ENCODE data around the gene GRIK1.

Gene GRIK1

DNA sequence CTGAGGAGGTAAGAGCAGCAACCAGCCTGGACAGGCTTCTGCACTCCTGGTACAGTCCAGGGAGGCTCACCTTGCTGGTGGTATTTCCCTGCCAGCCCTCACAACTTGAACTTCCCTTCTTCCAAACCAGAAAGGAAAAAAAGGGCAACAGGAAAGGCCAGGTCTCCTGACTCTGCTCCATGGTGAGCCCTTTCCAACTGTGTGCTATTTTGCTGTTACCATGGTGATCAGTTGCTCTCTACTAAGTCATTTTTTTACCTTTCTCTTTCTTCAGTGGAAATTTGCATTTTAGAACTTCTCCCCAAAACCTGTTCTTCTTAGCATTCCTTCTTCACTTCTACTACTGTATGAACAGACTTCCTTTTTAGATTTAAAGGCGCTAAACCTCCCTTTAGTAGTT lies 164.3 kb downstream of the GRIK1 start:
- no peak for DNase-seq (ENCODE audit: low spot score in 2 of 2)
- Histone ChIP-seq H3K27me3 (ENCODE audit: low read depth) (no peaks in the 10 kb centered on the region), H3K9me3 (peaks cover 3% of the 10 kb centered on the region; the same call in 1 of the 2 replicates), H3K4me1 (no peaks in the 10 kb centered on the region), H3K36me3 (replicated peaks) (no peaks in the 10 kb centered on the region), H3K4me3 (no peak overlapping the region)
- in situ Hi-C loops (cut with MboI; ENCODE audit: low sequenced_read_pairs) = no loop called here

DNA sequence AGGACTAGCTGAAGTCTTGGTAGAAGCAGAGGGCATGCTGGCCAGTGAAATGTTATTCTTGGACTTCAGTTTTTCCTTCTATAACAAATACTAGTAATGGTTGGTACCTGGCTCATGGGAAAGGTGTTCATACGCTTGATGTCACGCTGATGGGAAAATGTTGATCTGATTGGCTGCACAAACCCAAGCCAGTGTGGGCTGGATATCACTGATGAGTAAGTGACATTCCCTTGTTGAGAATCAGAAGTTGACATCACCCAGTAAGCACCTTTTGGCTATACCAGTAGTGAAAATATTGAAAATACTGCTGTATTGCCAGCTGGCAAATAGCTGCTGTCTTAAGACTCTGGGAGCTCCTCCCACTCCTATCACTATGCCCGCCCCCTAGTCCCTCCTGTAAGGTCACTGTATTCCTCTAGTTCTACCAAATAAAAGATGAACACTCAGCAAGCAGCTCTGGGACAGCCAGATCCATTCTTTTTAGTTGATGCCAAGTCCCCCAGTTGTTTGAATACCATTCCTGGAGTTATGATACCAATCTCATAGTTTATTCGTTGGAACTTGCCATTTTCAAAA lies 168.2 kb downstream of the GRIK1 start:
- Histone ChIP-seq H3K4me3 (no peak overlapping the region), H3K36me3 (replicated peaks) (no peaks in the 10 kb centered on the region), H3K27me3 (ENCODE audit: low read depth) (no peaks in the 10 kb centered on the region), H3K4me1 (no peaks in the 10 kb centered on the region), H3K9me3 (peaks cover 6% of the 10 kb centered on the region; the same call in 1 of the 2 replicates)
- in situ Hi-C loops (cut with MboI; ENCODE audit: low sequenced_read_pairs) = no loop called here
- DNase-seq (ENCODE audit: low spot score in 2 of 2) = no peak

GRCh38 chr21:29763674-29764073 lies 176.1 kb downstream of the GRIK1 start:
- H3K4me1 ChIP-seq = no peaks in the 10 kb centered on the region
- H3K27me3 ChIP-seq (ENCODE audit: low read depth) = no peaks in the 10 kb centered on the region
- H3K9me3 ChIP-seq = no peaks in the 10 kb centered on the region; the same call in 1 of the 2 replicates
- in situ Hi-C loops (cut with MboI; ENCODE audit: low sequenced_read_pairs) = no loop called here
- DNase-seq (ENCODE audit: low spot score in 2 of 2) = no peak
- H3K4me3 ChIP-seq = no peak overlapping the region
- H3K36me3 ChIP-seq (replicated peaks) = no peaks in the 10 kb centered on the region

- in situ Hi-C loops (cut with MboI; ENCODE audit: low sequenced_read_pairs) = no loop called here
- Histone ChIP-seq H3K36me3 (replicated peaks) (no peaks in the 10 kb centered on the region), H3K4me1 (no peaks in the 10 kb centered on the region), H3K4me3 (no peak overlapping the region), H3K9me3 (no peaks in the 10 kb centered on the region; the same call in 1 of the 2 replicates), H3K27me3 (ENCODE audit: low read depth) (no peaks in the 10 kb centered on the region)
- DNase-seq (ENCODE audit: low spot score in 2 of 2) = no peak
These were observed 177.2 kb downstream of the GRIK1 start for GRCh38 chr21:29762570-29763082.

DNA sequence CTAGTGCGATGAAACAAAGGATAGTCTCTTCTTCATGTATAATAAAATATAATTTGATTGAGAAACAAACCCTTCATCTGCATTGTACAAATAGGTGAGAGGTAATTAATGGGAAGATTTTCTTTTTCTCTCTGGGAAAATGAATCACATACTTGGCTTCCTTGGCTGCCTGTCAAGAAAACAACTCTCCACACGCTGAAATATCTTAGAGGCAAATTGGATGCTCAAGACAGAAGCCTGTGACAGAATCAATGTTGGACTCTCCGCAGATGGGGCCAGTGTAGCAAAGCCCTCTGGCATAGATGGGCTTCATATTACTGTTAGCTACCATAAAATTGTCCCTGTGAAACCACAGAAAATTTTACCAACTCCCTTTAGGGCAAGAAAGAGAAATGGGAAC lies 186.6 kb downstream of the GRIK1 start:
- H3K36me3 ChIP-seq (replicated peaks) = no peaks in the 10 kb centered on the region
- H3K27me3 ChIP-seq (ENCODE audit: low read depth) = no peaks in the 10 kb centered on the region
- H3K9me3 ChIP-seq = no peaks in the 10 kb centered on the region
- DNase-seq (ENCODE audit: low spot score in 2 of 2) = no peak
- no peaks in the 10 kb centered on the region for H3K4me1 ChIP-seq
- H3K4me3 ChIP-seq = no peak overlapping the region
- in situ Hi-C loops (cut with MboI; ENCODE audit: low sequenced_read_pairs) = no loop called here

DNA sequence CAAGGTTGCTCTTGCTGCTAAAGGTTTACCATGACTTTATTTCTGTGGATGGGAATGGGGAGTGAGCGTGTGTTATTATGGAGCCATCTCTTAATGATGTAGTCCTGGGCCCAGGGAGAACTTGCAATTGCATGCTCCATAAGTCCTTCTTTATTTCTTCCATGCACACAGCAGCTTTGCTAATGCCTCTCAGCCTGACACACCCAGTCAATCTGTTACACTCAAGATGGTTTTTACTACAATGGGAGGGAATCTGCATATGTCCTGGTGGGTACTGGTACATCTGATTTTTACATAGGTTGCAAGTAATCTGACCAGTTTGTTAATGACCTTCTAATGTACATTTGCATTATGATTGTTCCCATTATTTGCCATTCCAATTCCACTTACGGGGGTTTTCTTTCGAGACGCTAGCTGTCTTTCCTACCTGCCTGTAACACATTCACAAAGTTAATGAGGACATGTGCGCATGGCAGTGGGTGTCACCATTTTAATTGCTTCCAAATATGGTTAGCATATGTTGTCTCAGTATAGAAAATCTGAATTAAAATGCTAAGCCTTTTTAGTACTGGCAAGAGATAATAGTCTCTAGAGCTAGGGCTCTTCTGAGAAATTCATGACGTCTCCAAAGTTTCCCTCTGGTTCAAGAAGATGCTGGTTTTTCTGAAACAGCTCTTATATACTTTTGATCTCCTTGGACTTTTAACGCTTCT lies 188.2 kb downstream of the GRIK1 start:
- H3K27me3 ChIP-seq (ENCODE audit: low read depth) = no peaks in the 10 kb centered on the region
- no peak for DNase-seq (ENCODE audit: low spot score in 2 of 2)
- H3K4me1 ChIP-seq = no peaks in the 10 kb centered on the region
- in situ Hi-C loops (cut with MboI; ENCODE audit: low sequenced_read_pairs) = no loop called here
- H3K9me3 ChIP-seq = no peaks in the 10 kb centered on the region
- no peaks in the 10 kb centered on the region for H3K36me3 ChIP-seq (replicated peaks)
- H3K4me3 ChIP-seq = no peak overlapping the region

DNA sequence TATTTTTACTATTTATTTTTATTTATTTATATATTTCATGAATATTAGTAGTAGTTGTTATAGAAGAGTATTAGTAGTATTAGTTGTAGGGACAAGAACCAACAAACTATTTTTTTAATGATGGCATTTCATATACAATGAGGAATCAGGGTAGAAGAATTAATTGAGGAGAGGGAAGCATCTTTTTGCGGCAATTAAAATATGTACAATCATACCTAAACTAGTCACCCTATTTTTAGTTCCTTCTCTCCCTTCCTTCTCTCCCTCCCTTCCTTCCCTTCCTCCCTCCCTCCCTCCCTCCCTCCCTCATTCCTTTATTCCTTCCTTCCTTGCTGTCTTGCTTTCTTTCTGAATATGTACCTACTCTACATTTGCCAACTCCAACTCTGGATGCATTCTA lies 189.8 kb downstream of the GRIK1 start:
- in situ Hi-C loops (cut with MboI; ENCODE audit: low sequenced_read_pairs) = no loop called here
- DNase-seq (ENCODE audit: low spot score in 2 of 2) = no peak
- H3K4me3 ChIP-seq = no peak overlapping the region

DNA sequence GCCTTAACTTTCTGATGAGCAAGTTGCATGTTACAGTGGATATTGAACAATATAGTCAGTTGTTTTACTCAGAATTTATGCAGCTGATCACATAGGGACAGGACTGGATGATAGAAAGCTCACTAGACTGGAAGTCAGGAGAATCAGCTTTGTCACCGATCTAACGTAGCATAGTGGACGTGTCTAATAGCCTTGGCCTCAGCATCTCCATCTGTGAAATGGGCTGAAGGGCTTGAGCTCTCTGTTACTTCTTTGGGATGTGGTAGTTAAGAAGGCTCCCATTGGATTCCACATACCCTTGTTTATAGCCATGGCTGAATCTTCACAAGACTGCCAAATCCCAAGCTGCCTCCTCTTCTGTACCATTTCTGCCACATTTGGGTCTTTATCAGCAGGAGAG lies 190.6 kb downstream of the GRIK1 start:
- H3K36me3 ChIP-seq (replicated peaks) = no peaks in the 10 kb centered on the region
- H3K27me3 ChIP-seq (ENCODE audit: low read depth) = no peaks in the 10 kb centered on the region
- in situ Hi-C loops (cut with MboI; ENCODE audit: low sequenced_read_pairs) = no loop called here
- peaks cover 2% of the 10 kb centered on the region; the same call in 1 of the 2 replicates for H3K9me3 ChIP-seq
- H3K4me1 ChIP-seq = no peaks in the 10 kb centered on the region
- no peak overlapping the region for H3K4me3 ChIP-seq
- DNase-seq (ENCODE audit: low spot score in 2 of 2) = no peak

More for the DNA sequence above, 189.8 kb downstream of the GRIK1 start:
- H3K27me3 ChIP-seq (ENCODE audit: low read depth) = no peaks in the 10 kb centered on the region
- H3K4me1 ChIP-seq = no peaks in the 10 kb centered on the region
- peaks cover 2% of the 10 kb centered on the region; the same call in 1 of the 2 replicates for H3K9me3 ChIP-seq
- no peaks in the 10 kb centered on the region for H3K36me3 ChIP-seq (replicated peaks)

DNA sequence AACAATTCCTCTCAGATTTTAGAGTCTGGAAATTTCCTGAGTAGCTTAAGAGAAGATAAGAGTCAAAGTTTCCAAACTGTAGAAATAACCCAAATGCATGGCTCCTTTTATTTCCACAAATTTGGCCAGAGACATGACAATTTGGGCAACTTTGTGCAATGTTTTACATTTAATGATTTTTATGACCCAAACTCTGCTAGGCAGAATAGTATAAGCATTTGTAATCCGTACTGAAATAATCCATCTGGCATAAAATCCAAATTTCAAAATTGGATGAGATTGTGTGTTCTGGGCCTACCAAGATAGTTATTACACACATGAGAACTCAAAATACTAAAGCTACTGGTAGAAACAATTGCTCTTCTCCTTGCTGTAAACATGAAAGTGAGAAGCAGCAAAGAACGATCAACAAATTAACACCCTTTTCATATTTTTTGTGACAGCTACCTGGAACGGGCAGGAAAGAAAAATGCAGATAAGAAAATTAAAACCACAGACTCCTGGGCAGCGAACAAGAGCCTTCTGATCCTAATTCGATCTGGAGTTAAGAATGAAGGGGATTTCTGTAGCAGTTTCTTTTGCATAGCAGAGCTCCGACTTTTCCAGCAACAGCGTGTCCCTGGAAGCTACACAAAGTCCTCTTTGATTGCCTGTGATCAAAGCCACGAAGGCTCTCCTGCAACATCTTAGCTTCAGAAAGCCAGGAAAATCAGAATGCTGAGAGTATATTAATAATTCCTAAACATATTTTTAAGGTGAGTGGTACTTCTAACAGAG lies 191.2 kb downstream of the GRIK1 start:
- Histone ChIP-seq H3K4me3 (no peak overlapping the region), H3K4me1 (no peaks in the 10 kb centered on the region), H3K36me3 (replicated peaks) (no peaks in the 10 kb centered on the region), H3K27me3 (ENCODE audit: low read depth) (no peaks in the 10 kb centered on the region), H3K9me3 (peaks cover 2% of the 10 kb centered on the region; the same call in 1 of the 2 replicates)
- DNase-seq (ENCODE audit: low spot score in 2 of 2) = no peak
- in situ Hi-C loops (cut with MboI; ENCODE audit: low sequenced_read_pairs) = no loop called here

GRCh38 chr21:29741761-29742160 lies 198.0 kb downstream of the GRIK1 start:
- Histone ChIP-seq H3K9me3 (peaks cover 2% of the 10 kb centered on the region; the same call in 1 of the 2 replicates), H3K27me3 (ENCODE audit: low read depth) (no peaks in the 10 kb centered on the region), H3K4me3 (no peak overlapping the region), H3K4me1 (no peaks in the 10 kb centered on the region), H3K36me3 (replicated peaks) (no peaks in the 10 kb centered on the region)
- in situ Hi-C loops (cut with MboI; ENCODE audit: low sequenced_read_pairs) = no loop called here
- DNase-seq (ENCODE audit: low spot score in 2 of 2) = no peak

- H3K9me3 ChIP-seq = no peaks in the 10 kb centered on the region
- no peak overlapping the region for H3K4me3 ChIP-seq
- in situ Hi-C loops (cut with MboI; ENCODE audit: low sequenced_read_pairs) = no loop called here
- DNase-seq (ENCODE audit: low spot score in 2 of 2) = no peak
- H3K27me3 ChIP-seq (ENCODE audit: low read depth) = no peaks in the 10 kb centered on the region
- H3K4me1 ChIP-seq = no peaks in the 10 kb centered on the region
- H3K36me3 ChIP-seq (replicated peaks) = no peaks in the 10 kb centered on the region
These were observed 200.6 kb downstream of the GRIK1 start for GRCh38 chr21:29739176-29739575.

DNA sequence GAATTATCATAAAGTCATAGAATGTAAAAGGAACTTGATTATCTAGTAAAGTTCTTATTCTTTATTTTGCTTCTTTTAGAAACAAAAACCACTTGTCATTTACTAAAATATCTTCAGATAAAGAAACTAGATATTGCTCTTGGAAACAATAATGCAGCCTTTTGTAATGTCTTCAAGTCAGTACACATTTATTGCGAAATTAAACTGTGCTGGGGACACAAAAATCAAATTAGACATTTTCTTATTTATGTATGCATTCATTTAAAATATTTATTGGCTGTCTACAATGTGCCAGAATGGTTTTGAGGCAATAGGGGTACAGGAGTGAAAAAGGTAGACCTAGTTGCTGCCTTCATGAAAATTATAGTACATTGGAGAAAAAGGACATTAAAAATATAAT lies 201.1 kb downstream of the GRIK1 start:
- Histone ChIP-seq H3K36me3 (replicated peaks) (no peaks in the 10 kb centered on the region), H3K4me3 (no peak overlapping the region), H3K4me1 (no peaks in the 10 kb centered on the region), H3K27me3 (ENCODE audit: low read depth) (no peaks in the 10 kb centered on the region), H3K9me3 (no peaks in the 10 kb centered on the region)
- in situ Hi-C loops (cut with MboI; ENCODE audit: low sequenced_read_pairs) = no loop called here
- DNase-seq (ENCODE audit: low spot score in 2 of 2) = no peak

DNA sequence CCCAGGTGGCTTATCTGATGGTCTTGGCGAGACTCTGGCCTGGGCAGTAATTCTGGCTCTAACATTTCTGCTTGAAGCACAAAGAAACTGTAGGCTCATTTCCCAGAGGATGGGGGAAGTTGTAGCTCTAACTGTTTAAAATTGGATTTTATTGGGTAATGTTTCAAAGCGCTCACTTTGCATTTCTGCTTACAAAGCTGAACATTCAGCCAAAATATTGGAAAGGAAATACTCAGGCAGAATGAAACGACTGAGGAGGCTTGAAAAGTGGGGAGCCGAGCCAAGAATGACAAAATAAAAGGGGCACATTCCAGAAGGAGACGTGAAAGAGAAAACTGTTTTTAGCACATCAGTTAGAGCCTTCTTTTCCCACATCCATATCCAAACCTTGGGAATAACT lies 202.6 kb downstream of the GRIK1 start:
- DNase-seq (ENCODE audit: low spot score in 2 of 2) = no peak
- Histone ChIP-seq H3K9me3 (no peaks in the 10 kb centered on the region; the same call in 1 of the 2 replicates), H3K4me1 (no peaks in the 10 kb centered on the region), H3K4me3 (no peak overlapping the region), H3K36me3 (replicated peaks) (no peaks in the 10 kb centered on the region), H3K27me3 (ENCODE audit: low read depth) (no peaks in the 10 kb centered on the region)
- in situ Hi-C loops (cut with MboI; ENCODE audit: low sequenced_read_pairs) = no loop called here

DNA sequence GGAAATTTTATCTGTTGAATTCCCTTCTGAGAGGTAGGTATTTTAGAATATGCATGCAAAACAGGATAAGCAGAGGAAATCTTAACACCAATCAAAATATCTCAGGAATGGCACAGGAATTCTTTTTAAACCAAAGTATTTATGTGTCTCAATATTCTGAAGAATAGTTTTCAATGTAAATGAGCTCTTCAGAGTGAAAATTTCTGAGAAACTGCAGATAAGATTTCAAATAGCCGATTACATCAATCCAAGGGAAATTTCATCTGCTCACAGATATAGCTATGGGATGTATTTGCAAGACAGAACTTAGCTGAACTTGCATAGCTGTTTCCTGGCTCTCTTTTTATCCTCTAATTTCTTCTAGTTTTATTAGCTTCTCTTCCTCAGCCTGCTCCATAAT lies 209.5 kb downstream of the GRIK1 start:
- DNase-seq (ENCODE audit: low spot score in 2 of 2) = no peak
- in situ Hi-C loops (cut with MboI; ENCODE audit: low sequenced_read_pairs) = no loop called here
- no peaks in the 10 kb centered on the region for H3K36me3 ChIP-seq (replicated peaks)
- no peaks in the 10 kb centered on the region for H3K27me3 ChIP-seq (ENCODE audit: low read depth)
- H3K4me3 ChIP-seq = no peak overlapping the region
- no peaks in the 10 kb centered on the region; the same call in 1 of the 2 replicates for H3K9me3 ChIP-seq
- no peaks in the 10 kb centered on the region for H3K4me1 ChIP-seq
